GM23248 (cell line): Measurements from ENCODE around the gene BATF. TPM values are rescaled to one million over a fixed set of nuclear protein-coding genes. Genes with fewer than 3 reads are reported as not detected.
A peak's percentile ranks its signal among the peaks of the same experiment; 100 is the strongest.

Source experiments
- DNase-seq: peaks from one replicate; pipeline ENCODE4 v3.0.0-alpha.2; 2015
- H2AFZ ChIP-seq: fragments of 200-600 bp; sonication (generic); 2 replicates; pipeline ENCODE4 v1.6.1; 2016; ENCODE audit warnings: antibody characterized with exemption
- H3F3A ChIP-seq: fragments of 200-600 bp; sonication (generic); 2 replicates; pipeline ENCODE4 v1.6.1; 2016; ENCODE audit warnings: mild to moderate bottlenecking, antibody characterized with exemption, mixed run types; ENCODE audit not compliant: insufficient read depth
- H3K27ac ChIP-seq: fragments of 200-600 bp; sonication (generic); 2 replicates; pipeline ENCODE4 v1.5.1; 2016; ENCODE audit warnings: mild to moderate bottlenecking
- H3K27me3 ChIP-seq: fragments of 200-600 bp; sonication (generic); replicated peaks from 2 replicates; pipeline ENCODE4 v1.6.1; 2016; ENCODE audit warnings: mild to moderate bottlenecking; ENCODE audit not compliant: insufficient read depth
- H3K36me3 ChIP-seq: fragments of 200-600 bp; sonication (generic); 2 replicates; pipeline ENCODE4 v1.6.1; 2016; ENCODE audit warnings: low read depth, mild to moderate bottlenecking
- H3K4me1 ChIP-seq: fragments of 200-600 bp; sonication (generic); 2 replicates; pipeline ENCODE4 v1.6.1; 2016; ENCODE audit warnings: mild to moderate bottlenecking; ENCODE audit not compliant: insufficient read depth
- H3K4me2 ChIP-seq: fragments of 200-600 bp; sonication (generic); one replicate; pipeline ENCODE4 v1.6.1; 2016; ENCODE audit warnings: mild to moderate bottlenecking; ENCODE audit not compliant: unreplicated experiment
- H3K4me3 ChIP-seq: fragments of 200-600 bp; sonication (generic); 2 replicates; pipeline ENCODE4 v1.5.1; 2016; ENCODE audit warnings: mild to moderate bottlenecking
- H3K79me2 ChIP-seq: fragments of 200-600 bp; sonication (generic); 2 replicates; pipeline ENCODE4 v1.6.1; 2016; ENCODE audit warnings: mild to moderate bottlenecking; ENCODE audit not compliant: insufficient read depth
- H3K9ac ChIP-seq: fragments of 200-600 bp; sonication (generic); 2 replicates; pipeline ENCODE4 v1.6.1; 2016; ENCODE audit warnings: mild to moderate bottlenecking
- H3K9me2 ChIP-seq: fragments of 200-600 bp; sonication (generic); 2 replicates; pipeline ENCODE4 v1.6.1; 2016; ENCODE audit warnings: mixed run types, mild to moderate bottlenecking, moderate library complexity; ENCODE audit not compliant: insufficient read depth
- H3K9me3 ChIP-seq: fragments of 200-600 bp; sonication (generic); one replicate; pipeline ENCODE4 v1.6.1; 2017; ENCODE audit warnings: low read depth
- H4K20me1 ChIP-seq: fragments of 200-600 bp; sonication (generic); 2 replicates; pipeline ENCODE4 v1.6.0; 2016; ENCODE audit not compliant: insufficient read depth
- EZH2 ChIP-seq: fragments of 200-600 bp; sonication (generic); IDR thresholded peaks from 2 replicates; pipeline ENCODE4 v1.6.1; 2018; ENCODE audit warnings: antibody characterized with exemption, mild to moderate bottlenecking; ENCODE audit not compliant: insufficient read depth, poor library complexity, severe bottlenecking
- EZH2phosphoT487 ChIP-seq: fragments of 200-600 bp; sonication (generic); IDR thresholded peaks from 2 replicates; pipeline ENCODE4 v1.6.1; 2018; ENCODE audit warnings: antibody characterized with exemption, moderate library complexity, mild to moderate bottlenecking, low read depth; ENCODE audit not compliant: insufficient read depth
- WGBS, 2 experiments: methylation state at CpG; one replicate each; pipeline ENCODE4 v1.1.6; 2015 to 2017; ENCODE audit warnings: low lambda C conversion rate in 2 of 2, low coverage in 1 of 2; ENCODE audit errors: missing lambda C conversion rate in 2 of 2; 5-methylcytosine and 5-hydroxymethylcytosine counted together
- in situ Hi-C: fragments of 300-500 bp; cut with MboI; formaldehyde crosslinking; loops from 2 replicates; pipeline ENCODE4 v1.15.0; 2020
- polyA plus RNA-seq: library from polyadenylated mRNA; unstranded; fragments of >200 nt; fragmentation: Nextera tagmentation; extraction: Ambion mirVana; gene quantifications from 2 replicates; pipeline ENCODE4 v1.2.1, GENCODE V29; 2016
- total RNA-seq: library from RNA; depleted of rRNA; stranded (reverse); fragments of >200 nt; shearing (Covaris generic); gene quantifications from 2 replicates; pipeline ENCODE4 v1.2.3, GENCODE V29; 2014

Gene BATF
- total and polyA plus RNA-seq, 2 experiments from 2014 or later: not detected

DNA sequence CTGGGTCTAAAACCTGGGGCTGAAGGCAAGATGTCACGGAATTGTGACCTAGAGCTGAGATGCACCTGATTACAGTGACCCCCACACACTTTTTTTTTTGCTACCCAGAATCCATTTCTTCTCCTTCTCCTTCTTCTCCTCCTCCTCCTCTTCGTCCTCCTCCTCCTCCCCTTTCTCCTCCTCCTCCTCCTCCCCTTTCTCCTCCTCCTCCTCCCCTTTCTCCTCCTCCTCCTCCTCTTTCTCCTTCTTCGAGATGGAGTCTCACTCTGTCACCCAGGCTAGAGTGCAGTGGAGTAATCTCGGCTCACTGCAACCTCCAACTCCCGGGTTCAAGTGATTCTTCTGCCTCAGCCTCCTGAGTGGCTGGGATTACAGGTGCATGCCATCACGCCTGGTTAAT is 36.8 kb downstream of the BATF start:
- Histone ChIP-seq H3K79me2 (no peaks in the 10 kb centered on the region), H3F3A (peaks cover 5% of the 10 kb centered on the region; the same call in 1 of the 2 replicates), H3K9me3 (no peaks in the 10 kb centered on the region), H3K27ac (no peak overlapping the region), H2AFZ (no peak overlapping the region), H3K4me2 (no peak overlapping the region), H3K4me3 (no peak overlapping the region), H3K4me1 (peaks cover 6% of the 10 kb centered on the region; the same call in 1 of the 2 replicates), H3K9ac (no peak overlapping the region), H3K27me3 (peaks cover 11% of the 10 kb centered on the region), H3K36me3 (no peaks in the 10 kb centered on the region), H4K20me1 (no peaks in the 10 kb centered on the region), H3K9me2 (no peaks in the 10 kb centered on the region)
- TF ChIP-seq EZH2phosphoT487 (no peak), EZH2 (no peak)
- DNase-seq: no peak
- in situ Hi-C loops: no loop called here
- WGBS, 2 experiments: 75 to 78% methylated on average over 4 to 6 of the region's 6 CpGs

DNA sequence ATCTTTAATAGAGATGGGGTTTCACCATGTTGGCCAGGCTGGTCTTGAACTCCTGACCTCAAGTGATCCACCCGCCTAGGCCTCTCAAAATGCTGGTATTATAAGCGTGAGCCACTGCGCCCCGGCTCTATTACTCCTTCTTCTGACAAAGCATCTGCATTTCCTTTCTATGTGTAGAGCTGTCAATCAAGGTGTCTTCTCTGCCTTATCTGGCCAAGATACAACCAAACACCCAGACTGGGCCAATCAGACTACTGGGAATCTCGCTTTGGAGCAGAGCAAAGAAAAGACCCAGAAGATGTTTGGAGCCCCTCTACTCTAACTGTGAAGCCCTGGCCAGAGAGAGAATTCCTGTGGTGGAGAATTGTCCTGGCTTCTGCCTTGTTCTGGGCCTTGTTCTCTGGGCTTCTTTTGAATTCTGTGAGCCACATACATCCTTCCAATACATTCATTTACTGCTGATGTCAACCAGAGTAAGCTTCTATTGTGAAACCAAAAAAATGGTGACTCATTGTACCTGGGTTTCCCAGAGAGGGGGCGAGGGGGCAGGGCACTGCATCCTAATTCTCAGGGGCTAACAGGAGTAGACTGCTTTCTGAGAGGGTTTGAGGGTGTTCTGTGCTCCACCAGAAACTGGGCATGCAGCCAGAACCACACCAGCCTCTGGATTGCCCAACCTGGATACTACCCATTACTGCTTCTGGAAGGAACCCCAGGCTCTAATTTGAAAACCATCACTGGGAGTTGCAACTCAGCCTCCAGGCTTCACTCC is 37.4 kb downstream of the BATF start:
- TF ChIP-seq EZH2: no peak
- no peak for TF ChIP-seq EZH2phosphoT487

GRCh38 chr14:75561013-75561432 is 38.8 kb downstream of the BATF start:
- in situ Hi-C loops: no loop called here
- TF ChIP-seq EZH2phosphoT487 (no peak), EZH2 (no peak)
- Histone ChIP-seq H3K9me2 (no peaks in the 10 kb centered on the region), H3K4me2 (no peak overlapping the region), H3K4me1 (0 out of 2 replicates have a peak, but pooled peaks cover 6% of the 10 kb centered on the region), H3K79me2 (no peaks in the 10 kb centered on the region), H3K36me3 (no peaks in the 10 kb centered on the region), H4K20me1 (no peaks in the 10 kb centered on the region), H3F3A (peaks cover 5% of the 10 kb centered on the region; the same call in 1 of the 2 replicates), H3K27ac (no peak overlapping the region), H3K27me3 (peaks cover 14% of the 10 kb centered on the region), H2AFZ (no peak overlapping the region), H3K4me3 (no peak overlapping the region), H3K9ac (no peak overlapping the region), H3K9me3 (no peaks in the 10 kb centered on the region)
- 1 to 3% methylated on average over 6 of the region's 6 CpGs for WGBS, 2 experiments
- DNase-seq: peak; percentile 80

More for the DNA sequence above, 37.4 kb downstream of the BATF start:
- no peaks in the 10 kb centered on the region for H3K79me2 ChIP-seq
- H2AFZ ChIP-seq: no peak overlapping the region
- in situ Hi-C loops: no loop called here
- no peak overlapping the region for H3K9ac ChIP-seq
- no peaks in the 10 kb centered on the region for H3K36me3 ChIP-seq
- no peak overlapping the region for H3K4me3 ChIP-seq
- H3K27ac ChIP-seq: no peak overlapping the region
- H3K27me3 ChIP-seq: peaks cover 14% of the 10 kb centered on the region
- H3K4me1 ChIP-seq: peaks cover 6% of the 10 kb centered on the region; the same call in 1 of the 2 replicates
- H3F3A ChIP-seq: peaks cover 5% of the 10 kb centered on the region; the same call in 1 of the 2 replicates
- no peaks in the 10 kb centered on the region for H3K9me2 ChIP-seq
- H4K20me1 ChIP-seq: no peaks in the 10 kb centered on the region
- 77 to 80% methylated on average over 6 of the region's 6 CpGs for WGBS, 2 experiments
- DNase-seq: peak; percentile 75
- no peak overlapping the region for H3K4me2 ChIP-seq
- H3K9me3 ChIP-seq: no peaks in the 10 kb centered on the region

- no peak for TF ChIP-seq EZH2phosphoT487
- TF ChIP-seq EZH2: no peak
- Histone ChIP-seq H2AFZ (no peak overlapping the region), H3K9me2 (no peaks in the 10 kb centered on the region), H3K9me3 (no peaks in the 10 kb centered on the region), H3K27ac (no peak overlapping the region), H3F3A (peaks cover 5% of the 10 kb centered on the region; the same call in 1 of the 2 replicates), H3K4me1 (0 out of 2 replicates have a peak, but pooled peaks cover 6% of the 10 kb centered on the region), H3K9ac (no peak overlapping the region), H3K27me3 (peaks cover 18% of the 10 kb centered on the region), H3K36me3 (no peaks in the 10 kb centered on the region), H3K79me2 (no peaks in the 10 kb centered on the region), H4K20me1 (no peaks in the 10 kb centered on the region), H3K4me2 (no peak overlapping the region), H3K4me3 (no peak overlapping the region)
- WGBS, 2 experiments: 29 to 31% methylated on average over 7 of the region's 7 CpGs
- in situ Hi-C loops: no loop called here
- DNase-seq: peak; percentile 31
Observed at GRCh38 chr14:75562089-75562488, 39.8 kb downstream of the BATF start.
